ENCODE results near the gene CLSTN2. TPM values are rescaled to one million over a fixed set of nuclear protein-coding genes. Genes with fewer than 3 reads are reported as not detected.

The CLSTN2 gene
- total and polyA plus RNA-seq, 2 of the 8 experiments (the other 6 are each of a cell fraction or from before 2014, with no cell fraction given), result 0.39 to 0.52 TPM

DNA sequence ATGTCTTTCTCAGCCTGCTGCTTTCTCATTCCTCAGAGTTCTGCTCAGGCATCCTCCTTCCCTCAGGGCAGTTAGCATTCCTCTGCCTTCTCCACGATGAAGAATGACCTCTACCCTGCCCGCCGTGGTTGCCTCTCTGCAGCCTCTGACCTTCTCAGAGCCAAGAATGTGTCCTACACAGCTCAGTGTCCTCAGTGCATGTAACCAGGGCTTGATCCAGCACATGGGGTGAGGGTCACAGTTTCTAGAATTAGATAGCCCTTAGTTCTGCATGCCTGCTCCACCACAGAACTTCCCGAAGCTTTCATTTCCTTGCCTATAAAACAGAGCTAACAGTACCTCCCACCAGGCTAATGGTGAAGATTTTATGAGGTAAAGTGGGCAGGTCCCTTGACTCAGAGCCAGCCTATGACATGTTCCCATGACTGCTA, 182.1 kb downstream of the CLSTN2 start (continued):
- no peak for TF ChIP-seq RAD21 (IDR thresholded peaks at IDR 0.05 in 1 of 2, conservative IDR thresholded peaks at IDR 0.05 in 1 of 2; ENCODE audit: low read depth in 2 of 2, low read length in 2 of 2)
- TF ChIP-seq TAF7 (optimal IDR thresholded peaks at IDR 0.05; ENCODE audit: borderline replicate concordance, low read depth, low read length), result no peak
- no peak for TF ChIP-seq SIN3A (conservative IDR thresholded peaks at IDR 0.05 in 1 of 2, IDR thresholded peaks at IDR 0.05 in 1 of 2; ENCODE audit: low read depth in 1 of 2, low read length in 2 of 2)

All from H1 (cell line).